Measurements from ENCODE around the gene SLC43A3. TPM values are rescaled to one million over a fixed set of nuclear protein-coding genes. Genes with fewer than 3 reads are reported as not detected.
A peak's percentile ranks its signal among the peaks of the same experiment; 100 is the strongest.

The SLC43A3 gene
- total and polyA plus RNA-seq, 2 experiments from 2014 or later, result 23.2 to 33.3 TPM

DNA sequence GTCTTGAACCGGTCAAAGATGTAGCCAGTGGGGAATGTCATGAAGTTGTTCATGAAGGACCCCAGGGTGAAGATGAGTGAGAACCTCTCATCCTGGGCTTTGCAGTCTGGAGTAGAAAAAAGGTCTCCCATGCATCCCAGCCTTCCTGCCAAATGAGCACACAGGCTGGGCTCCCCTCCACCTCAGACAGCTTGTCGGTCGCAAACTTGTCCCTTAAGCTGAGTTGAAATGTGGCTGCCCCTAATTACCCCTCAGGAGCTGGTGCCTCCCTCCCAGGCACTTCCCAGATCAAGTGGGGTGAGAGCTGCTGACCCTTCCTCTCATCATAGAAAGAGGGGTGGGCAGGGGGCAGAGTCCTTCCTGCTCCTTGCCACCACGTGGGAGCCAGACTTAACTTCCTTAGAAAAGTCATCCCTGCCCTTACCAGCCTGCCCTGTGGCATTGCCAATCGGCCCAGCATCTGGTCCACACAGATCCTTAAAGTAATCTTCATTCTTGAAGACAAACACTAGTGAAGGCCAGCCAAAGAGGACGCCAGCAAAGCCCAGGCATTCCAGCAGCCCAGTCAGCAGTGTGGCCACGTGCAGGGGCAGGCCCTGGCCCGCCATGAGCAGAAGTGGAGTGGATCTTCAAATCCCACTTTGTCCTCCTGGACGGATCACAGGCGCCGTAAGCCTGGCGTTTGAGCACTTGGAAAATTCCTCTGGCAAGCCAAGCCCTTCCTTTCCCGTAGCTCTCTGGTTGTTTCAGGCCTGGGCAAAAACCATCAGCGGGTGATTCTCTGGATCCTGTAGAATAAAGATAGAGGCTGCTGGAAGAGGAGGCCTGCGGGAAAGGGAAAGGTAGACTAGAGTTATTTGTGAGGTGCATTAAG lies 1.1 kb downstream of the SLC43A3 start:
- H3K9ac ChIP-seq, result peak overlapping the region; percentile 86
- in situ Hi-C loops (cut with MboI), result no loop called here
- no peaks in the 10 kb centered on the region for H3K36me3 ChIP-seq (ENCODE audit: low read depth)
- no peaks in the 10 kb centered on the region for H4K20me1 ChIP-seq (ENCODE audit: insufficient read depth)
- H3K27ac ChIP-seq, result peak overlapping the region; percentile 99
- peak; percentile 79 for DNase-seq
- H3K9me2 ChIP-seq (ENCODE audit: insufficient read depth), result no peaks in the 10 kb centered on the region
- TF ChIP-seq EZH2 (IDR thresholded peaks at IDR 0.05; ENCODE audit: insufficient read depth, poor library complexity, severe bottlenecking), result no peak
- TF ChIP-seq EZH2phosphoT487 (IDR thresholded peaks at IDR 0.05; ENCODE audit: insufficient read depth, low read depth), result no peak
- H3K4me3 ChIP-seq, result peak overlapping the region; percentile 70
- H3K27me3 ChIP-seq (replicated peaks; ENCODE audit: insufficient read depth), result no peaks in the 10 kb centered on the region
- peaks cover 42% of the 10 kb centered on the region for H3K4me1 ChIP-seq (ENCODE audit: insufficient read depth)
- peak overlapping the region; percentile 72 for H2AFZ ChIP-seq
- H3F3A ChIP-seq (ENCODE audit: insufficient read depth), result peaks cover 35% of the 10 kb centered on the region
- peak overlapping the region; percentile 83 for H3K4me2 ChIP-seq (ENCODE audit: unreplicated experiment)
- WGBS, 2 experiments (ENCODE audit: low coverage in 1 of 2, low lambda C conversion rate in 2 of 2, missing lambda C conversion rate in 2 of 2), result 12 to 20% methylated on average over 14 to 15 of the region's 15 CpGs
- H3K79me2 ChIP-seq (ENCODE audit: insufficient read depth), result 0 out of 2 replicates have a peak, but pooled peaks cover 3% of the 10 kb centered on the region
- H3K9me3 ChIP-seq (ENCODE audit: low read depth), result no peaks in the 10 kb centered on the region

- no peaks in the 10 kb centered on the region for H3K36me3 ChIP-seq (ENCODE audit: low read depth)
- H3F3A ChIP-seq (ENCODE audit: insufficient read depth), result peaks cover 35% of the 10 kb centered on the region
- TF ChIP-seq EZH2 (IDR thresholded peaks at IDR 0.05; ENCODE audit: insufficient read depth, poor library complexity, severe bottlenecking), result no peak
- no peak for TF ChIP-seq EZH2phosphoT487 (IDR thresholded peaks at IDR 0.05; ENCODE audit: insufficient read depth, low read depth)
- peak overlapping the region; percentile 4; the same call in 1 of the 2 replicates for H3K4me3 ChIP-seq
- DNase-seq, result peak; percentile 83
- H3K4me1 ChIP-seq (ENCODE audit: insufficient read depth), result peaks cover 42% of the 10 kb centered on the region
- 0 out of 2 replicates have a peak, but pooled peaks cover 3% of the 10 kb centered on the region for H3K79me2 ChIP-seq (ENCODE audit: insufficient read depth)
- H3K27me3 ChIP-seq (replicated peaks; ENCODE audit: insufficient read depth), result no peaks in the 10 kb centered on the region
- peak overlapping the region; percentile 99 for H3K27ac ChIP-seq
- H2AFZ ChIP-seq, result no peak overlapping the region
- no peaks in the 10 kb centered on the region for H4K20me1 ChIP-seq (ENCODE audit: insufficient read depth)
- peak overlapping the region; percentile 86; the same call in 1 of the 2 replicates for H3K9ac ChIP-seq
- H3K9me2 ChIP-seq (ENCODE audit: insufficient read depth), result no peaks in the 10 kb centered on the region
- no peaks in the 10 kb centered on the region for H3K9me3 ChIP-seq (ENCODE audit: low read depth)
- in situ Hi-C loops (cut with MboI), result no loop called here
- H3K4me2 ChIP-seq (ENCODE audit: unreplicated experiment), result peak overlapping the region; percentile 83
- 28 to 34% methylated on average over 15 of the region's 15 CpGs for WGBS, 2 experiments (ENCODE audit: low coverage in 1 of 2, low lambda C conversion rate in 2 of 2, missing lambda C conversion rate in 2 of 2)
Measured at GRCh38 chr11:57424792-57425564, 1.9 kb downstream of the SLC43A3 start.

DNA sequence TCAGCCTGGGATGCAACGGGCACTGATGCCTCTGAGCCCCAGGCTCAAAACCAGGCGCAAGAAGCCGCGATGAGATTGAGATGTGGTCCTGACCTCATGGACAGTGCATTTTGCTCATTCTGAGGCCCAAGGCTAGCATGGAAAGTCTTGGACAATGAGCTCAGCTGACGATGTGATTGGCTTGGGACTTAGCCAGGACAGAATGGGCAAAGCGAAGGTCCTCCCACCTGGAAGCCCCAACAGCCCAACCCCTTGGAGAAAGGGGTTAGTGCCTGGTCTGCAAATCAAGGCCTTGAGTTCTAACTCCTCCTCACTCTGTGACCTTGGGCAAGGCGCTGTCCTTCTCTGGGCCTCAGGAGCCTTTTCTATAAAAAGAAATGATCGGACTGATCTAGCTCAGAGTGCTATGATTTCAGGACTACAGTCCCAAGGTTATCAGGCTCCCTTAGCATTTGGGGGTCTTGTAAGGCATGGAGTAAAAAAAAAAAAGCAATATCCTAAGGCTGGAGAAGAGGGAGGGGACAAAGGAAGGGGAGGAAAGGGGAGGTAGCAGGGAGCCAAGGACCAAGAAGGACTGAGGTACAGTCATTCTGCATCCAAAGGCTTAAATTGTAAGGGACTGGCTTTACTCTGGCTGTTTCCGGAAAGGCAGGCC lies 2.7 kb downstream of the SLC43A3 start:
- Histone ChIP-seq H3K4me2 (ENCODE audit: unreplicated experiment) (peak overlapping the region; percentile 83), H3K79me2 (ENCODE audit: insufficient read depth) (0 out of 2 replicates have a peak, but pooled peaks cover 3% of the 10 kb centered on the region), H3K9ac (peak overlapping the region; percentile 41; the same call in 1 of the 2 replicates), H2AFZ (no peak overlapping the region), H3K9me2 (ENCODE audit: insufficient read depth) (no peaks in the 10 kb centered on the region), H3K9me3 (ENCODE audit: low read depth) (no peaks in the 10 kb centered on the region), H3K4me1 (ENCODE audit: insufficient read depth) (peaks cover 42% of the 10 kb centered on the region), H4K20me1 (ENCODE audit: insufficient read depth) (no peaks in the 10 kb centered on the region), H3K36me3 (ENCODE audit: low read depth) (no peaks in the 10 kb centered on the region), H3K27me3 (replicated peaks; ENCODE audit: insufficient read depth) (no peaks in the 10 kb centered on the region), H3K27ac (peak overlapping the region; percentile 13; the same call in 1 of the 2 replicates), H3K4me3 (peak overlapping the region; percentile 4; the same call in 1 of the 2 replicates), H3F3A (ENCODE audit: insufficient read depth) (peaks cover 35% of the 10 kb centered on the region)
- in situ Hi-C loops (cut with MboI), result no loop called here
- WGBS, 2 experiments (ENCODE audit: low coverage in 1 of 2, low lambda C conversion rate in 2 of 2, missing lambda C conversion rate in 2 of 2), result 83 to 84% methylated on average over 9 of the region's 9 CpGs
- DNase-seq, result no peak
- no peak for TF ChIP-seq EZH2phosphoT487 (IDR thresholded peaks at IDR 0.05; ENCODE audit: insufficient read depth, low read depth)
- no peak for TF ChIP-seq EZH2 (IDR thresholded peaks at IDR 0.05; ENCODE audit: insufficient read depth, poor library complexity, severe bottlenecking)

DNA sequence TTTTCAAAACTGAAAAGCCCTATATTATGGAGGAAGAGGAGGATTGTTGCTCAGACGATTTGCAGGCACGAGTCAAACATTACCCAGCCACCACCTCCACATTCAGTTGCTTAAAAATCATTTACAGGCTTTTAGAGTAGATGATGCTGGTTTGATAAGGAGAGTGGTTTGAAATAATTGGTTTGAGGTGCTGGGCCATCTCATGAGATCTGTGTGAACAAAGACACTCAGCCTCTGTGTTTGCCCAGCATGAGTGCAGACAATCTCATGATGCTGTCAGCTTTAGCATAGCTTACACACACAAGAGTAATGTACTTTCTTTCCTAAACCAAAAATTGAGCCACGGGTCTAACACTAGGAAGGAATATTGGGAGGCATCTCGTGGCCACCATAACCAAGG lies 4.3 kb downstream of the SLC43A3 start:
- no peaks in the 10 kb centered on the region for H3K9me3 ChIP-seq (ENCODE audit: low read depth)
- no peaks in the 10 kb centered on the region for H3K9me2 ChIP-seq (ENCODE audit: insufficient read depth)
- no peak for DNase-seq
- 92% methylated on average over 4 of the region's 4 CpGs for WGBS, 2 experiments (ENCODE audit: low coverage in 1 of 2, low lambda C conversion rate in 2 of 2, missing lambda C conversion rate in 2 of 2)
- H3K36me3 ChIP-seq (ENCODE audit: low read depth), result peaks cover 4% of the 10 kb centered on the region; the same call in 1 of the 2 replicates
- no peak overlapping the region for H3K4me2 ChIP-seq (ENCODE audit: unreplicated experiment)
- no peaks in the 10 kb centered on the region for H3K27me3 ChIP-seq (replicated peaks; ENCODE audit: insufficient read depth)
- H3K4me3 ChIP-seq, result no peak overlapping the region
- H3K79me2 ChIP-seq (ENCODE audit: insufficient read depth), result 0 out of 2 replicates have a peak, but pooled peaks cover 3% of the 10 kb centered on the region
- no peak overlapping the region for H3K9ac ChIP-seq
- TF ChIP-seq EZH2phosphoT487 (IDR thresholded peaks at IDR 0.05; ENCODE audit: insufficient read depth, low read depth), result no peak
- no peak for TF ChIP-seq EZH2 (IDR thresholded peaks at IDR 0.05; ENCODE audit: insufficient read depth, poor library complexity, severe bottlenecking)
- H3F3A ChIP-seq (ENCODE audit: insufficient read depth), result peaks cover 28% of the 10 kb centered on the region
- peaks cover 34% of the 10 kb centered on the region for H3K4me1 ChIP-seq (ENCODE audit: insufficient read depth)
- no peaks in the 10 kb centered on the region for H4K20me1 ChIP-seq (ENCODE audit: insufficient read depth)
- H2AFZ ChIP-seq, result no peak overlapping the region
- H3K27ac ChIP-seq, result no peak overlapping the region
- in situ Hi-C loops (cut with MboI), result no loop called here
